Upper lobe of left lung (tissue), 4 donors: Measurements from ENCODE around the gene PTGFRN.

ENCODE experiments used
- EP300 ChIP-seq, 4 donors: sonication (generic); formaldehyde crosslinking; IDR thresholded peaks; one replicate each; pipeline ENCODE4 v1.5.1; 2017; ENCODE audit warnings: antibody characterized with exemption in 4 of 4, control low read depth in 2 of 4
- POLR2A ChIP-seq, 4 donors: fragments of 450-650 bp; IDR thresholded peaks; one replicate each; pipeline ENCODE4 v1.5.1; 2016 to 2017; ENCODE audit warnings: antibody characterized with exemption in 4 of 4, mild to moderate bottlenecking in 2 of 4
- POLR2AphosphoS5 ChIP-seq, 2 donors: sonication (generic); formaldehyde crosslinking; IDR thresholded peaks; one replicate each; pipeline ENCODE4 v1.5.1; 2017; ENCODE audit warnings: antibody characterized with exemption in 2 of 2
- TF ChIP-seq, protein P1 (sequence below), 6 experiments: fragments of 450-650 bp in 4 of 6; fragments of 200-600 bp in 2 of 6; sonication (generic) in 2 of 6; IDR thresholded peaks; one replicate each; pipeline ENCODE4 v1.5.1; 2016 to 2019; ENCODE audit warnings: antibody characterized with exemption in 6 of 6

DNA sequence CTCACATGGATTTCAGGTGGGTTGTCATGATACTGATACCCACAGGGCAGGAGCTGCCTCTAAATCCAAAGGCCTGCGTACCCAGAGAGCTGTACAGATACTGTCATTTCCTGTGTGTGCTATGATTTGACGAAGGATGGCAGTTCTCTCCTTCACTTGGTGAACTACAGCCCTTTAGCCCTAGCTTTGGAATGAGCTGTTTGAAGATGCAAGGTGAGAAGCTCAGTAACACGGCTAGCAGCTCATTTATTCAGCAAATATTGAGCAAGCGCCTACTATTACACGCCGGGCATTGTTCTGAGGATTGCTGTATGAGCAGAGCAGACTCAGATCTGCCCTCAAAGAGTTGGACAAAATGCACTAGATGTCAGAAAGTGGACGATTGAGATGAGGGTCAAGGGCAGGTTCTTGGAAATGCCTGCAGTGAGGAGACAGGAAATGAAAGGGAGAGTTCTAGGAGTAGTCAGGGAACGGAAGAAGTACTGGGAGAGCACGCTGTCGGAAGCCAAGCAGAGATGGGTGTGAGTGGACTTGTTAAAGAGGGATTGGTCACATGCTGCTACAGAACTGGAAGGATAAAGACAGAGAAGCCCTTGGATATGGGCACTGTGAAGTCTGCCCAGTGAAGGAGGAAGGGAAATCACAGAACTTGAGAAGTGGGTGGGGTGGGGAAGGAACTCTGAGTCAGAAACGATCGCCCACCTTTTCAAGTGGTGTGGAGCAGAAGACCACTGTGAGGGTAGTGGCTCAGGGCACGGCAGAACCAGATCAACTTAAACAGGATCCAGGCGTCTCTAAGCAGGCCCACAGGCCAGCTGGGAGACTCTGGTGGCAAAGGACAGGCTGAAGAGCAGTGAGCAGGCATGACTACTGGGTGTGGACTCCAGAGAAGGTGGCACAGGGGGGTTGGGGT is 7.1 kb downstream of the PTGFRN start:
- TF ChIP-seq, protein P1, sequence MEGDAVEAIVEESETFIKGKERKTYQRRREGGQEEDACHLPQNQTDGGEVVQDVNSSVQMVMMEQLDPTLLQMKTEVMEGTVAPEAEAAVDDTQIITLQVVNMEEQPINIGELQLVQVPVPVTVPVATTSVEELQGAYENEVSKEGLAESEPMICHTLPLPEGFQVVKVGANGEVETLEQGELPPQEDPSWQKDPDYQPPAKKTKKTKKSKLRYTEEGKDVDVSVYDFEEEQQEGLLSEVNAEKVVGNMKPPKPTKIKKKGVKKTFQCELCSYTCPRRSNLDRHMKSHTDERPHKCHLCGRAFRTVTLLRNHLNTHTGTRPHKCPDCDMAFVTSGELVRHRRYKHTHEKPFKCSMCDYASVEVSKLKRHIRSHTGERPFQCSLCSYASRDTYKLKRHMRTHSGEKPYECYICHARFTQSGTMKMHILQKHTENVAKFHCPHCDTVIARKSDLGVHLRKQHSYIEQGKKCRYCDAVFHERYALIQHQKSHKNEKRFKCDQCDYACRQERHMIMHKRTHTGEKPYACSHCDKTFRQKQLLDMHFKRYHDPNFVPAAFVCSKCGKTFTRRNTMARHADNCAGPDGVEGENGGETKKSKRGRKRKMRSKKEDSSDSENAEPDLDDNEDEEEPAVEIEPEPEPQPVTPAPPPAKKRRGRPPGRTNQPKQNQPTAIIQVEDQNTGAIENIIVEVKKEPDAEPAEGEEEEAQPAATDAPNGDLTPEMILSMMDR (IDR thresholded peaks at IDR 0.05), result no peak
- TF ChIP-seq POLR2A (IDR thresholded peaks at IDR 0.05) (no peak), POLR2AphosphoS5 (IDR thresholded peaks at IDR 0.05) (no peak), EP300 (IDR thresholded peaks at IDR 0.05) (no peak)
